HEK293T (cell line): ENCODE data around the gene RIMBP2.

Source experiments
- BHLHE40 ChIP-seq: fragments of 450-650 bp; IDR thresholded peaks from 2 replicates; pipeline ENCODE4 v1.6.1; 2016; ENCODE audit warnings: mild to moderate bottlenecking, moderate library complexity, borderline replicate concordance
- ELF4 ChIP-seq: fragments of 450-650 bp; IDR thresholded peaks from 2 replicates; pipeline ENCODE4 v1.6.1; 2017; ENCODE audit warnings: antibody characterized with exemption
- FOXK2 ChIP-seq: fragments of 450-650 bp; IDR thresholded peaks from 2 replicates; pipeline ENCODE4 v1.6.1; 2016; ENCODE audit warnings: mild to moderate bottlenecking
- FOXM1 ChIP-seq: fragments of 450-650 bp; IDR thresholded peaks from 2 replicates; pipeline ENCODE4 v1.6.1; 2017; ENCODE audit warnings: mild to moderate bottlenecking, borderline replicate concordance
- LEF1 ChIP-seq: fragments of 450-650 bp; IDR thresholded peaks from 2 replicates; pipeline ENCODE4 v1.6.1; 2017; ENCODE audit warnings: mild to moderate bottlenecking, borderline replicate concordance
- SP1 ChIP-seq: fragments of 450-650 bp; IDR thresholded peaks from 2 replicates; pipeline ENCODE4 v1.6.1; 2017
- SUZ12 ChIP-seq: fragments of 450-650 bp; IDR thresholded peaks from 2 replicates; pipeline ENCODE4 v1.6.1; 2016; ENCODE audit warnings: mild to moderate bottlenecking
- TARDBP ChIP-seq: fragments of 450-650 bp; IDR thresholded peaks from 2 replicates; pipeline ENCODE4 v1.6.1; 2016
- ZNF384 ChIP-seq: fragments of 450-650 bp; IDR thresholded peaks from 2 replicates; pipeline ENCODE4 v1.6.1; 2016
- TF ChIP-seq, protein P1 (sequence below): fragments of 450-650 bp; IDR thresholded peaks from 2 replicates; pipeline ENCODE4 v1.6.1; 2016

DNA sequence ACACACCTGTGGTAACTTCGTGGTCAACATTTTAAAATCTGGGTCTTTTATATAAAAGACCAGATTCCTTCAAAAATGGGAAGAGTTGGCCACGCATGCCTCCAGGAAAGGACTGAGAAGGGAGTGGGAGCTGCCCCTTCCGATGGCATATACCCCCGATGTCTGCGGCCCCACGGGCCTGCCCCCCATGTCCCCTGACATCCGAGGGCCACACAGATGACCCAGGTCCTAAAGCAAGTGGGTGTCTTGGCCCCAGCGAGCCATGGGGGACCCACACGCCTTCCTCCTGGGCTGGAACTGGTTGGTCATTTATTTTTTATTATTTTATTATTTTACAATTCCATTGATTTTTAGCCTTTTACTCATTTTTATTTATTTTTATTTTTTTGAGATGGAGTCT lies 235.9 kb downstream of the RIMBP2 start:
- TF ChIP-seq SP1 (no peak), FOXK2 (no peak), ZNF384 (no peak), ELF4 (no peak), TARDBP (no peak), SUZ12 (no peak), LEF1 (no peak), FOXM1 (no peak), BHLHE40 (no peak)
- TF ChIP-seq, protein P1, sequence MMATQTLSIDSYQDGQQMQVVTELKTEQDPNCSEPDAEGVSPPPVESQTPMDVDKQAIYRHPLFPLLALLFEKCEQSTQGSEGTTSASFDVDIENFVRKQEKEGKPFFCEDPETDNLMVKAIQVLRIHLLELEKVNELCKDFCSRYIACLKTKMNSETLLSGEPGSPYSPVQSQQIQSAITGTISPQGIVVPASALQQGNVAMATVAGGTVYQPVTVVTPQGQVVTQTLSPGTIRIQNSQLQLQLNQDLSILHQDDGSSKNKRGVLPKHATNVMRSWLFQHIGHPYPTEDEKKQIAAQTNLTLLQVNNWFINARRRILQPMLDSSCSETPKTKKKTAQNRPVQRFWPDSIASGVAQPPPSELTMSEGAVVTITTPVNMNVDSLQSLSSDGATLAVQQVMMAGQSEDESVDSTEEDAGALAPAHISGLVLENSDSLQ: no peak
